Measurements from ENCODE around the gene CHCHD6.

Gene CHCHD6

GRCh38 chr3:126895178-126896066 is 191.4 kb downstream of the CHCHD6 start:
- peak; percentile 43 for DNase-seq (ENCODE audit: low spot score)

GRCh38 chr3:126896067-126896441 is 192.0 kb downstream of the CHCHD6 start:
- no peak for DNase-seq (ENCODE audit: low spot score)

GRCh38 chr3:126896968-126897367 is 192.9 kb downstream of the CHCHD6 start:
- DNase-seq (ENCODE audit: low spot score) = no peak

GRCh38 chr3:126897943-126898342 is 193.9 kb downstream of the CHCHD6 start:
- no peak for DNase-seq (ENCODE audit: low spot score)

GRCh38 chr3:126900859-126901540 is 197.0 kb downstream of the CHCHD6 start:
- no peak for DNase-seq (ENCODE audit: low spot score)

- no peak for DNase-seq (ENCODE audit: low spot score)
Measured at GRCh38 chr3:126901631-126902030, 197.6 kb downstream of the CHCHD6 start.

GRCh38 chr3:126903521-126903920 is 199.5 kb downstream of the CHCHD6 start:
- no peak for DNase-seq (ENCODE audit: low spot score)

GRCh38 chr3:126907557-126907956 is 203.5 kb downstream of the CHCHD6 start:
- DNase-seq (ENCODE audit: low spot score) = no peak

GRCh38 chr3:126908752-126909275 is 204.8 kb downstream of the CHCHD6 start:
- DNase-seq (ENCODE audit: low spot score) = no peak

GRCh38 chr3:126910231-126910630 is 206.2 kb downstream of the CHCHD6 start:
- no peak for DNase-seq (ENCODE audit: low spot score)

- DNase-seq (ENCODE audit: low spot score) = peak; percentile 94
Measured at GRCh38 chr3:126911162-126912026, 207.4 kb downstream of the CHCHD6 start.

- no peak for DNase-seq (ENCODE audit: low spot score)
Measured at GRCh38 chr3:126912027-126912422, 208.0 kb downstream of the CHCHD6 start.

- DNase-seq (ENCODE audit: low spot score) = no peak
Measured at GRCh38 chr3:126912491-126913195, 208.6 kb downstream of the CHCHD6 start.

GRCh38 chr3:126913524-126913923 is 209.5 kb downstream of the CHCHD6 start:
- DNase-seq (ENCODE audit: low spot score) = no peak

- DNase-seq (ENCODE audit: low spot score) = no peak
Measured at GRCh38 chr3:126914226-126914625, 210.2 kb downstream of the CHCHD6 start.

GRCh38 chr3:126915015-126915414 is 211.0 kb downstream of the CHCHD6 start:
- no peak for DNase-seq (ENCODE audit: low spot score)

GRCh38 chr3:126916546-126916945 is 212.5 kb downstream of the CHCHD6 start:
- no peak for DNase-seq (ENCODE audit: low spot score)

GRCh38 chr3:126917232-126917804 is 213.3 kb downstream of the CHCHD6 start:
- no peak for DNase-seq (ENCODE audit: low spot score)

GRCh38 chr3:126918355-126918821 is 214.3 kb downstream of the CHCHD6 start:
- no peak for DNase-seq (ENCODE audit: low spot score)

- no peak for DNase-seq (ENCODE audit: low spot score)
Measured at GRCh38 chr3:126921085-126921824, 217.2 kb downstream of the CHCHD6 start.

All from AG20443 (cell line).